HG03354 (cell line): Measurements from ENCODE around the gene COQ8B.
"Not testable (repeated sequence)": the region's sequence is repeated elsewhere in the genome, so short reads cannot be mapped to it uniquely, and the experiment has no call there.

Experiments
- ATAC-seq: cut with Tn5 transposase; IDR thresholded peaks from one replicate; pipeline ENCODE4 v1.9.1; 2021; ENCODE audit warnings: mild to moderate bottlenecking; ENCODE audit not compliant: unreplicated experiment, poor library complexity, severe bottlenecking

Gene COQ8B

DNA sequence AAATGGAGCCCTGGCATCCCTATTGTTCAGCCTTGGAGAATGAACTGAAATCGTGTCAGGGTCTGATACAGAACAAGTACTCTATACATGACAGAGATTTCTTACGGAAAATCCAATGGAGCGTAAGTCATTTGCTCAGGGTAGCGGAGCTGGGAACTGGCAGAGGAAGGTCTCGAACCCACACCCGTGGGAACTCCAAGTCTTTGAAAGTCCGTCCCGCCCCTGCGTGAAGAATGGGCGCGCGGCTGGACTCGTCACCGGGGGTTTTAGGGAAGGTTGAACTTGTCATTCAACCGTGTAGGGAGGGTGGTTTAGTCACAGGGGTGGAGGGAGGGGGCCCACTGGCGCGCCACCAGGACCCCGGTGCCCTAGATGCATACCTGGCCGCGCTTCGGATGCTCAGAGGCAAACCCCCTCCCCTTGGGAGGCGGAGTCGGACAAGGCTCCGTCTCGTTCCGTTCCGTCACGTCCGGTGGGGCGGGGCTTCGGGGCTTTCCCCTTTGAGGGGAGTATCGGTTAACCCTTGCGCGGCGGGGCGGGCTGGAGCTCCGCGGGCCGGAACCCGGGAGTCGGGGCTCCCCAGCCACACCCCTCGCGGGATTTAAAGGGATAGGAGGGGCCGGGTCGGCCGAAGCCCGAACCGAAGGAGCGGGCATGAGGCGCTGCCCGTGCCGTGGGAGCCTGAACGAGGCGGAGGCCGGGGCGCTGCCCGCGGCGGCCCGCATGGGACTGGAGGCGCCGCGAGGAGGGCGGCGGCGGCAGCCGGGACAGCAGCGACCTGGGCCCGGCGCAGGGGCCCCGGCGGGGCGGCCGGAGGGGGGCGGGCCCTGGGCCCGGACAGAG is at the start of gene COQ8B, which contains the start of gene ITPKC:
COQ8B (minus strand) TSS at position 405 of the 843 bp plus-strand sequence. CDS start 2,254 bp downstream, outside the sequence.
ITPKC (plus strand) TSS at position 631 of the 843 bp plus-strand sequence; CDS start at position 655, 24 bp downstream.
- peak; percentile 69 for ATAC-seq

- ATAC-seq: not testable (repeated sequence)
Measured at GRCh38 chr19:40766385-40766784, 49.7 kb upstream of the COQ8B start.

- no peak for ATAC-seq
Measured at GRCh38 chr19:40763963-40764362, 47.3 kb upstream of the COQ8B start.

- no peak for ATAC-seq
Measured at GRCh38 chr19:40763526-40763925, 46.8 kb upstream of the COQ8B start.

DNA sequence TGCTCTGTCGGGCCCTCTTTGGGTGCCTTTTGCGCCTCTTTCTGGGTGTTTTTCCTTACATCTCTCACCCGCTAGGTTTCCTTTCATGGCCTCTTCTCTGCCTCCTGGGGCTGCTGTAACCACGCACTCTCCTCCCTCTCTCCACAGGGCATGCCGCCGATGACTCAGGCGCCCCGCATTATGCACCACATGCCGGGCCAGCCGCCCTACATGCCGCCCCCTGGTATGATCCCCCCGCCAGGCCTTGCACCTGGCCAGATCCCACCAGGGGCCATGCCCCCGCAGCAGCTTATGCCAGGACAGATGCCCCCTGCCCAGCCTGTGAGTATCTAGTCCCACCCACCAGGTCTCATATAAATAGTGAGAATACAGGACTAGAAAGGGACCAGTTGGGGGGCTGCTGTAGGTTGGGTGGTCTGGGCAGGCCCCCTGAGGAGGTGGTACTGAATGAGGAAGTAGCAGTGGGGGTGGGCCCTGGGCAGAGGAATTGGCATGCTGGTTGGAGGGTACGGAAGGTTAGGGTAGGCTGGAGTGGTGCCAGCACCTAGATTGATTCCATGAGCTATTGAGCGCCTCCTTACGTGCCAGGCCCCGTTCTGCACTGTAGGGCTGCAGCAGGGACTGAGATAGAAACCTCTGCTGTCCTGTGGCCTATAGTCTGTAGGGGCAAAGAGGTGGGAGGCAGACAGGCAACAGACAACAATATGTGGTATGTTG is 46.2 kb upstream of the COQ8B start:
- ATAC-seq: no peak

- ATAC-seq: no peak
Measured at GRCh38 chr19:40759352-40759751, 42.7 kb upstream of the COQ8B start.

GRCh38 chr19:40758491-40758890 is 41.8 kb upstream of the COQ8B start:
- no peak for ATAC-seq

- ATAC-seq: no peak
Measured at GRCh38 chr19:40756502-40757110, 39.9 kb upstream of the COQ8B start.

GRCh38 chr19:40755791-40756190 is 39.1 kb upstream of the COQ8B start:
- ATAC-seq: no peak

- no peak for ATAC-seq
Measured at GRCh38 chr19:40755248-40755624, 38.5 kb upstream of the COQ8B start.

- no peak for ATAC-seq
Measured at GRCh38 chr19:40754611-40755247, 38.0 kb upstream of the COQ8B start.

DNA sequence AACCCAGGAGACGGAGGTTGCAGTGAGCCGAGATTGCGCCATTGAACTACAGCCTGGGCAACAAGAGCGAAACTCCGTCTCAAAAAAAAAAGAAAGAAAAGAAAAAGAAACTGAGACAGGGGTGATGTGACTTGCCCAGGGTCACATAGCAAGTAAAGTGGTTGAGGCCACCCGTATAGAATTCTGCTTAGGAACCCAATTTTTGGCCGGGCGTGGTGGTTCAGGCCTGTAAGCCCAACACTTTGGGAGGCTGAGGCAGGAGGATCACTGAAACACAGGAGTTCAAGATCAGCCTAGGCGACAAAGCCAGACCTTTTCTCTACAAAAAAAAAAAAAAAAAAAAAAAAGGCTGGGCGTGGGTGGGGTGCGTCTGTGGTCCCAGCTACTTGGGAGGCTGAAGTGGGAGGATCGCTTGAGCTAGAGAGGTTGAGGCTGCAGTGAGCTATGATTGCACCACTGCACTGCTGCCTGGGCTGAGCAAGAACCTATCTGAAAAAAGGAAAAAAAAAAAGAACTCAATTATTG is 35.6 kb upstream of the COQ8B start:
- ATAC-seq: no peak

GRCh38 chr19:40750874-40751537 is 34.3 kb upstream of the COQ8B start, which contains the start of gene SNRPA:
Gene SNRPA (plus strand): TSS chr19:40751203. CDS start chr19:40751409, 206 bp downstream.
- ATAC-seq: peak; percentile 67

GRCh38 chr19:40750058-40750873 is 33.6 kb upstream of the COQ8B start, which contains the start of gene ACTMAP:
Gene ACTMAP (minus strand): TSS chr19:40750477. CDS start chr19:40749803, 674 bp downstream.
- ATAC-seq: peak; percentile 88

GRCh38 chr19:40747536-40747935 is 30.9 kb upstream of the COQ8B start:
- no peak for ATAC-seq

DNA sequence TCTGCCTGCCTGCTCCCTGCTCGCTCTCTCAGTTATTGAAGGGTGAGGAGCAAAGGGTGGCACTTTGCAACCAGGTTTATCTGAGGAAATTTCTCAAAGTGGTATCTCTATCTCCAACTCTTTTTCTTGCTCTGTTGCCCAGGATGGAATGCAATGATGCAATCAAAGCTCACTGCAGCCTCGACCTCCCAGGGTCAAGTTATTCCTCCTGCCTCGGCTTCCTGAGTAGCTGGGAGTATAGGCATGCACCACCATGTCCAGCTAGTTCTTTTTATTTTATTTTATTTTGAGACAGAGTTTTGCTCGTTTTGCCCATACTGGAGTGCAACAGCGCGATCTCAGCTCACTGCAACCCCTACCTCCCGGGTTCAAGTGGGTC is 28.7 kb upstream of the COQ8B start:
- no peak for ATAC-seq

DNA sequence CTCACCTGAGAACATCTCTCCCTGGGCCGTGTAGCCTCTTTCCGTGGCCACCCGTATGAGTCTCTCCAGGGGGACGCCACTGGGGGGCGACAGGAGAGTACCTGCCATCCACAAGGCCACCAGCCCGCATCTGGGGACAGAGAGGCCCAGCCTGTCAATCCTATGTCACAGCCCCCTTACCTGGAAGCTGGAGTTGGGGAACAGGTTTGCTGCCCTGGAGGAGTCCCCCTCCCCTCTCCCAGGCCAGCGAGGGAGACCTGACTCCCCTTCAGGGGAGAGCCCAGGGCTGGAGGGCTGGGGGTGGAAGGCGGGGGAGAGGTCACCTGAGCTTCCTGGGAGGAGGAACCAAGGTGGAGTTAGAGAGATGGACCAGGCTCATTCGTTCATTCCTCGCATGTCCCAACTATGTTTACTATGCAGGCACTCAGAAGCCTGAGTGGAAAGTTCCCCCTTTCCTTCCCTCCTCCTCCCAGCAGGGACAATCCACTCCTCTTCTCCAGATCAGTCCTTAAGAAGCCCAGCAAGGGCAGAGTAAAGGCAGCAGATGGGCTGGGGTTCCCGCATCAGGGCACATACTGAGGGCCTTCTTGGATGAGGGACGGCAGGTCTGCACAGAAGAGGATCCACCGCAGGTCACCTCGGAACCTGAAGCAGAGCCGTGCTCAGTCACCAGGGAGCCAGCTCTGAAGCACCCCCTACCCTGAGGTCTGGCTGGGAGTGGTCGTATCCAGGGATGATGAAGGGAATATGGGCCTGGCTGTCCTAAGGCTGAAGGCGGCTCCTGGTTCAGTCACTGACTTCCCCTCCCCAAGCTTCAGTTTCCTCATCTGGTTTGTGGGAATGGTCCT is 28.1 kb upstream of the COQ8B start:
- no peak for ATAC-seq
